Measurements from ENCODE around the gene MED12L. TPM values are rescaled to one million over a fixed set of nuclear protein-coding genes. Genes with fewer than 3 reads are reported as not detected.
A peak's percentile ranks its signal among the peaks of the same experiment; 100 is the strongest.

The MED12L gene
- total RNA-seq, 1 experiment from 2014 or later = 3.0 TPM

GRCh38 chr3:151144760-151145159 is 59.3 kb downstream of the MED12L start:
- CTCF ChIA-PET = interaction anchor here (0.5 kb wide), 1 partner anchor 219 kb away, joined by 4 read pairs; no protein-coding TSS in a partner anchor
- intact Hi-C loops (cut with micrococcal nuclease; ENCODE audit: unreplicated experiment) = loop anchor here (10.0 kb wide), 1 partner anchor 1210 kb away; no protein-coding TSS in a partner anchor

GRCh38 chr3:151145713-151146070 is 60.2 kb downstream of the MED12L start:
- no peak overlapping the region for H3K4me3 ChIP-seq
- ChIA-PET POLR2A (ENCODE audit: unreplicated experiment) (no interaction called here), CTCF (no interaction called here)

More at GRCh38 chr3:151144760-151145159, 59.3 kb downstream of the MED12L start:
- Histone ChIP-seq H3K36me3 (ENCODE audit: low read depth) (no peaks in the 10 kb centered on the region), H3K27ac (no peak overlapping the region), H3F3A (ENCODE audit: insufficient read depth, low read depth) (peaks cover 11% of the 10 kb centered on the region; the same call in 1 of the 2 replicates), H3K4me2 (no peak overlapping the region), H2AFZ (no peak overlapping the region), H3K79me2 (ENCODE audit: low read depth) (no peaks in the 10 kb centered on the region), H3K9me3 (ENCODE audit: insufficient read depth, low read depth) (no peaks in the 10 kb centered on the region), H3K9me2 (ENCODE audit: insufficient read depth) (no peaks in the 10 kb centered on the region), H3K4me3 (no peak overlapping the region), H4K20me1 (ENCODE audit: insufficient read depth) (no peaks in the 10 kb centered on the region), H3K4me1 (replicated peaks; ENCODE audit: insufficient read depth) (peaks cover 15% of the 10 kb centered on the region), H3K27me3 (ENCODE audit: insufficient read depth, low read depth) (no peaks in the 10 kb centered on the region)
- TF ChIP-seq EZH2 (IDR thresholded peaks at IDR 0.05; ENCODE audit: low read depth) = no peak
- no peak for TF ChIP-seq CTCF (conservative IDR thresholded peaks at IDR 0.05)
- POLR2A ChIA-PET (ENCODE audit: unreplicated experiment) = no interaction called here
- DNase-seq = no peak
- no TSS peak for BruUV-seq (replicated peaks)

GRCh38 chr3:151146071-151146730 is 60.7 kb downstream of the MED12L start:
- intact Hi-C loops (cut with micrococcal nuclease; ENCODE audit: unreplicated experiment) = loop anchor here (1.0 to 10.0 kb wide), 7 partner anchors 60 to 1211 kb away; no protein-coding TSS in a partner anchor
- no peaks in the 10 kb centered on the region for H3K79me2 ChIP-seq (ENCODE audit: low read depth)
- H3K36me3 ChIP-seq (ENCODE audit: low read depth) = no peaks in the 10 kb centered on the region
- CTCF ChIA-PET = interaction anchor here (0.6 to 0.7 kb wide), 2 partner anchors 270 to 676 kb away, joined by 3 to 5 read pairs; no protein-coding TSS in a partner anchor
- H3K9me3 ChIP-seq (ENCODE audit: insufficient read depth, low read depth) = no peaks in the 10 kb centered on the region
- peaks cover 11% of the 10 kb centered on the region; the same call in 1 of the 2 replicates for H3F3A ChIP-seq (ENCODE audit: insufficient read depth, low read depth)
- peak; percentile 73 to 79 for DNase-seq
- H3K4me3 ChIP-seq = peak overlapping the region; percentile 41; the same call in 1 of the 2 replicates
- TF ChIP-seq EZH2 (IDR thresholded peaks at IDR 0.05; ENCODE audit: low read depth) = no peak
- peak; percentile 96 for TF ChIP-seq CTCF (conservative IDR thresholded peaks at IDR 0.05)
- no peaks in the 10 kb centered on the region for H3K9me2 ChIP-seq (ENCODE audit: insufficient read depth)
- peak overlapping the region; percentile 72 for H2AFZ ChIP-seq
- no peaks in the 10 kb centered on the region for H4K20me1 ChIP-seq (ENCODE audit: insufficient read depth)
- no TSS peak for BruUV-seq (replicated peaks)
- H3K4me2 ChIP-seq = peak overlapping the region; percentile 79
- POLR2A ChIA-PET (ENCODE audit: unreplicated experiment) = no interaction called here
- H3K4me1 ChIP-seq (replicated peaks; ENCODE audit: insufficient read depth) = peaks cover 15% of the 10 kb centered on the region
- H3K27ac ChIP-seq = peak overlapping the region; percentile 45
- H3K27me3 ChIP-seq (ENCODE audit: insufficient read depth, low read depth) = no peaks in the 10 kb centered on the region

More at GRCh38 chr3:151145713-151146070, 60.2 kb downstream of the MED12L start:
- Histone ChIP-seq H3F3A (ENCODE audit: insufficient read depth, low read depth) (peaks cover 11% of the 10 kb centered on the region; the same call in 1 of the 2 replicates), H4K20me1 (ENCODE audit: insufficient read depth) (no peaks in the 10 kb centered on the region), H3K27ac (no peak overlapping the region), H3K9me3 (ENCODE audit: insufficient read depth, low read depth) (no peaks in the 10 kb centered on the region), H3K36me3 (ENCODE audit: low read depth) (no peaks in the 10 kb centered on the region), H3K9me2 (ENCODE audit: insufficient read depth) (no peaks in the 10 kb centered on the region), H3K4me1 (replicated peaks; ENCODE audit: insufficient read depth) (peaks cover 15% of the 10 kb centered on the region), H3K4me2 (peak overlapping the region; percentile 79), H3K79me2 (ENCODE audit: low read depth) (no peaks in the 10 kb centered on the region), H2AFZ (peak overlapping the region; percentile 72; the same call in 1 of the 2 replicates), H3K27me3 (ENCODE audit: insufficient read depth, low read depth) (no peaks in the 10 kb centered on the region)
- no peak for DNase-seq
- no peak for TF ChIP-seq EZH2 (IDR thresholded peaks at IDR 0.05; ENCODE audit: low read depth)
- no peak for TF ChIP-seq CTCF (conservative IDR thresholded peaks at IDR 0.05)
- intact Hi-C loops (cut with micrococcal nuclease; ENCODE audit: unreplicated experiment) = loop anchor here (1.0 to 10.0 kb wide), 7 partner anchors 59 to 1211 kb away; no protein-coding TSS in a partner anchor
- BruUV-seq (replicated peaks) = no TSS peak
